OCI-LY7 (cell line): ENCODE data around the gene ATP9B.

Experiments
- CTCF ChIP-seq: fragments of 200-600 bp; sonication (generic); conservative IDR thresholded peaks from 2 replicates; pipeline ENCODE4 v1.5.1; 2014; ENCODE audit warnings: mild to moderate bottlenecking, antibody characterized with exemption, low read length, moderate library complexity, mixed read lengths
- EZH2phosphoT487 ChIP-seq: fragments of 200-600 bp; sonication (generic); IDR thresholded peaks from 2 replicates; pipeline ENCODE4 v1.6.1; 2018; ENCODE audit warnings: low read depth, borderline replicate concordance, mild to moderate bottlenecking, mixed run types, antibody characterized with exemption, low read length, moderate library complexity, mixed read lengths

- 0 out of 2 replicates have a peak, but pooled peaks have one; percentile 37 for TF ChIP-seq CTCF
- no peak for TF ChIP-seq EZH2phosphoT487
Observed at GRCh38 chr18:79379251-79379905, 310.2 kb downstream of the ATP9B start.
